Tibial nerve (tissue), 3 donors: Measurements from ENCODE around the gene HSH2D.

Source experiments
- POLR2A ChIP-seq, 2 donors: fragments of 450-650 bp; IDR thresholded peaks; one replicate each; pipeline ENCODE4 v1.6.1; 2017; ENCODE audit warnings: antibody characterized with exemption in 2 of 2, mild to moderate bottlenecking in 2 of 2, moderate library complexity in 2 of 2
- TF ChIP-seq, protein P1 (sequence below), 5 experiments: fragments of 200-600 bp in 3 of 5; fragments of 450-650 bp in 2 of 5; sonication (generic) in 3 of 5; IDR thresholded peaks; one replicate each; pipeline ENCODE4 v1.5.1; 2016 to 2019; ENCODE audit warnings: antibody characterized with exemption in 5 of 5, mild to moderate bottlenecking in 3 of 5, moderate library complexity in 2 of 5

DNA sequence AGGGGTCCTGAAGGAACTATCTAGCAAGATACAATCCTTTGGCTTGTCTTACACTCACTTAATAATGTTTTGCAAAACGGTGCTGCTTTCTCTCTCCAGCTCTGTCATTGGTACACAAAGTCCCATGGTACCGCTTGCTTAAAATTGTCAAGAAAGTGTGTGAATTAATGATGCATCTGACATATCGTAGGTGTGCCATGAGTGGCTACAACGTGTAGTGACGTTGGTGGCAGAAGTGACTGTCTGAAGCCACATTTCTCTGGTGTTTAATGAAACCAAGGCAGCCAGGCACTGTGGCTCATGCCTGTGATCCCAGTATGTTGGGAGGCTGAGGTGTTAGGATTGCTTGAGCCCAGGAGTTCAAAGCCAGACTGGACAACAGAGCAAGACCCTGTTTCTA lies 2.6 kb downstream of the HSH2D start:
- TF ChIP-seq, protein P1, sequence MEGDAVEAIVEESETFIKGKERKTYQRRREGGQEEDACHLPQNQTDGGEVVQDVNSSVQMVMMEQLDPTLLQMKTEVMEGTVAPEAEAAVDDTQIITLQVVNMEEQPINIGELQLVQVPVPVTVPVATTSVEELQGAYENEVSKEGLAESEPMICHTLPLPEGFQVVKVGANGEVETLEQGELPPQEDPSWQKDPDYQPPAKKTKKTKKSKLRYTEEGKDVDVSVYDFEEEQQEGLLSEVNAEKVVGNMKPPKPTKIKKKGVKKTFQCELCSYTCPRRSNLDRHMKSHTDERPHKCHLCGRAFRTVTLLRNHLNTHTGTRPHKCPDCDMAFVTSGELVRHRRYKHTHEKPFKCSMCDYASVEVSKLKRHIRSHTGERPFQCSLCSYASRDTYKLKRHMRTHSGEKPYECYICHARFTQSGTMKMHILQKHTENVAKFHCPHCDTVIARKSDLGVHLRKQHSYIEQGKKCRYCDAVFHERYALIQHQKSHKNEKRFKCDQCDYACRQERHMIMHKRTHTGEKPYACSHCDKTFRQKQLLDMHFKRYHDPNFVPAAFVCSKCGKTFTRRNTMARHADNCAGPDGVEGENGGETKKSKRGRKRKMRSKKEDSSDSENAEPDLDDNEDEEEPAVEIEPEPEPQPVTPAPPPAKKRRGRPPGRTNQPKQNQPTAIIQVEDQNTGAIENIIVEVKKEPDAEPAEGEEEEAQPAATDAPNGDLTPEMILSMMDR (IDR thresholded peaks at IDR 0.05), result no peak
- no peak for TF ChIP-seq POLR2A (IDR thresholded peaks at IDR 0.05)
